HG02763 (cell line): Measurements from ENCODE around the gene EXPH5.

ENCODE experiments used
- ATAC-seq: cut with Tn5 transposase; IDR thresholded peaks from one replicate; pipeline ENCODE4 v1.9.1; 2021; ENCODE audit warnings: mild to moderate bottlenecking, moderate library complexity; ENCODE audit not compliant: unreplicated experiment

EXPH5 gene

GRCh38 chr11:108568195-108568858 lies 25.2 kb downstream of the EXPH5 start:
- ATAC-seq: no peak

GRCh38 chr11:108565653-108566052 lies 27.9 kb downstream of the EXPH5 start:
- no peak for ATAC-seq

- ATAC-seq: no peak
These were observed 30.6 kb downstream of the EXPH5 start for GRCh38 chr11:108562746-108563581.

- no peak for ATAC-seq
These were observed 32.0 kb downstream of the EXPH5 start for GRCh38 chr11:108561535-108561991.

- ATAC-seq: no peak
These were observed 33.7 kb downstream of the EXPH5 start for GRCh38 chr11:108559904-108560303.

GRCh38 chr11:108559340-108559739 lies 34.2 kb downstream of the EXPH5 start:
- ATAC-seq: no peak

GRCh38 chr11:108558222-108558621 lies 35.3 kb downstream of the EXPH5 start:
- ATAC-seq: peak; percentile 61

- ATAC-seq: no peak
These were observed 37.5 kb downstream of the EXPH5 start for GRCh38 chr11:108556019-108556418.

GRCh38 chr11:108551651-108552462 lies 41.7 kb downstream of the EXPH5 start:
- no peak for ATAC-seq

- ATAC-seq: no peak
These were observed 44.2 kb downstream of the EXPH5 start for GRCh38 chr11:108549319-108549885.

- ATAC-seq: no peak
These were observed 47.6 kb downstream of the EXPH5 start for GRCh38 chr11:108545909-108546501.

GRCh38 chr11:108543316-108543964 lies 50.1 kb downstream of the EXPH5 start:
- ATAC-seq: no peak

- ATAC-seq: no peak
These were observed 52.0 kb downstream of the EXPH5 start for GRCh38 chr11:108541531-108541930.

GRCh38 chr11:108538502-108538901 lies 55.1 kb downstream of the EXPH5 start:
- ATAC-seq: no peak

GRCh38 chr11:108538022-108538424 lies 55.5 kb downstream of the EXPH5 start:
- no peak for ATAC-seq

- no peak for ATAC-seq
These were observed 56.8 kb downstream of the EXPH5 start for GRCh38 chr11:108536783-108537182.

GRCh38 chr11:108535384-108535955 lies 58.1 kb downstream of the EXPH5 start:
- ATAC-seq: no peak

- ATAC-seq: no peak
These were observed 59.2 kb downstream of the EXPH5 start for GRCh38 chr11:108534274-108534882.

GRCh38 chr11:108530426-108530825 lies 63.1 kb downstream of the EXPH5 start:
- no peak for ATAC-seq
